ENCODE measurements around the gene RASAL2. TPM values are rescaled to one million over a fixed set of nuclear protein-coding genes. Genes with fewer than 3 reads are reported as not detected.

RASAL2 gene
- total RNA-seq, 3 donors from 2014 or later (not counting 1 experiment from before 2014, with no cell fraction given) = 0.16 to 0.23 TPM; not detected in 1

DNA sequence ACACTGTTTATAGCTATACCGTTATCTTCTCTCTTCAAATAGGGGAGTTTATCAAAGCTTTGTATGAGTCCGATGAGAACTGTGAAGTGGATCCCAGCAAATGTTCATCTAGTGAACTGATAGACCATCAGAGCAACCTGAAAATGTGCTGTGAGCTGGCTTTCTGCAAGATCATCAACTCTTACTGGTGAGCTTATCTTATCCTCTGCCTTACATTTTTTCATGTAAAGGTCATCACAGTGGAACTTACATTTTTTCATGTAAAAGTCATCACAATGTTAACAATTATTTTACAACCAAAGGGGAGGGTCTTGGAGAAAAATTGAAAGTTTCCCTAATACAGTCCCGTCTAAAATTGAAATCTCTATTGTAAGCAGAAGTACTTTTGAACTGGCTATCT, 357.6 kb downstream of the RASAL2 start:
- intact Hi-C loops (cut with micrococcal nuclease) = no loop called here
- TF ChIP-seq, protein P1, sequence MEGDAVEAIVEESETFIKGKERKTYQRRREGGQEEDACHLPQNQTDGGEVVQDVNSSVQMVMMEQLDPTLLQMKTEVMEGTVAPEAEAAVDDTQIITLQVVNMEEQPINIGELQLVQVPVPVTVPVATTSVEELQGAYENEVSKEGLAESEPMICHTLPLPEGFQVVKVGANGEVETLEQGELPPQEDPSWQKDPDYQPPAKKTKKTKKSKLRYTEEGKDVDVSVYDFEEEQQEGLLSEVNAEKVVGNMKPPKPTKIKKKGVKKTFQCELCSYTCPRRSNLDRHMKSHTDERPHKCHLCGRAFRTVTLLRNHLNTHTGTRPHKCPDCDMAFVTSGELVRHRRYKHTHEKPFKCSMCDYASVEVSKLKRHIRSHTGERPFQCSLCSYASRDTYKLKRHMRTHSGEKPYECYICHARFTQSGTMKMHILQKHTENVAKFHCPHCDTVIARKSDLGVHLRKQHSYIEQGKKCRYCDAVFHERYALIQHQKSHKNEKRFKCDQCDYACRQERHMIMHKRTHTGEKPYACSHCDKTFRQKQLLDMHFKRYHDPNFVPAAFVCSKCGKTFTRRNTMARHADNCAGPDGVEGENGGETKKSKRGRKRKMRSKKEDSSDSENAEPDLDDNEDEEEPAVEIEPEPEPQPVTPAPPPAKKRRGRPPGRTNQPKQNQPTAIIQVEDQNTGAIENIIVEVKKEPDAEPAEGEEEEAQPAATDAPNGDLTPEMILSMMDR (IDR thresholded peaks at IDR 0.05) = no peak
- Mint-ChIP-seq H3K4me1 (no peaks in the 10 kb centered on the region), H3K36me3 (no peaks in the 10 kb centered on the region), H3K27ac (no peak overlapping the region), H3K27me3 (ENCODE audit: low read depth in 2 of 2) (peaks cover 0 to 9% of the 10 kb centered on the region in 2 donors), H3K4me3 (no peak overlapping the region), H3K9me3 (peaks cover 0 to 4% of the 10 kb centered on the region in 2 donors)
- no peaks in the 10 kb centered on the region for H3K36me3 ChIP-seq (ENCODE audit: control insufficient read depth, insufficient read depth, low read length)
- H3K27me3 ChIP-seq (ENCODE audit: control insufficient read depth, insufficient read depth, low read length) = no peaks in the 10 kb centered on the region
- H3K4me1 ChIP-seq (ENCODE audit: control insufficient read depth, insufficient read depth, low read length) = no peaks in the 10 kb centered on the region
- no peak overlapping the region for H3K27ac ChIP-seq (ENCODE audit: low read length)
- H3K4me3 ChIP-seq (ENCODE audit: low read length) = no peak overlapping the region
- H3K9me3 ChIP-seq (ENCODE audit: control insufficient read depth, insufficient read depth, low read length) = no peaks in the 10 kb centered on the region
- DNase-seq (no peak), ATAC-seq (no peak)
- WGBS (ENCODE audit: insufficient coverage) = 92% methylated on average over 2 of the region's 3 CpGs

DNA sequence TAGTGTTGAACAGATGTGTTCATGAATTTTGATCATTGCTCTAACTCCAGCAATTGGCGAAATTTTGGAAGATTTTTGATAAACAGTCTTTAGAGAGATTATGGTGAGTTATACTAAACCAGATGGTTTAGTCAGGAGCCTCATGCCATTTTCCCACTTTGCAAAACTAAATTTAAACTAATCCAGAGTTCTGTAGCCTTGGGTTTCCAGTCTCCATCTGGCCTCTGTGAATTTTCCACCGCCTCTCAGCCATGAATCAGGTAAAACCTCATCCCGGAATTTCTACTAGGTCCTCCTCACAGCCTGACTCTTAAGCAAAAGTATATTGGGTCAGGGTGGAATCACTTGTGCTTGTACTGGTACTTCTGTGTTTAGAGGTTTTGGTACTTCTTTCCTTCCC, 358.1 kb downstream of the RASAL2 start:
- Mint-ChIP-seq H3K4me3 (no peak overlapping the region), H3K27me3 (ENCODE audit: low read depth in 2 of 2) (peaks cover 0 to 9% of the 10 kb centered on the region in 2 donors), H3K4me1 (no peaks in the 10 kb centered on the region), H3K36me3 (no peaks in the 10 kb centered on the region), H3K27ac (no peak overlapping the region), H3K9me3 (peaks cover 0 to 2% of the 10 kb centered on the region in 2 donors)
- Histone ChIP-seq H3K36me3 (ENCODE audit: control insufficient read depth, insufficient read depth, low read length) (no peaks in the 10 kb centered on the region), H3K9me3 (ENCODE audit: control insufficient read depth, insufficient read depth, low read length) (no peaks in the 10 kb centered on the region), H3K27me3 (ENCODE audit: control insufficient read depth, insufficient read depth, low read length) (no peaks in the 10 kb centered on the region), H3K27ac (ENCODE audit: low read length) (no peak overlapping the region), H3K4me1 (ENCODE audit: control insufficient read depth, insufficient read depth, low read length) (no peaks in the 10 kb centered on the region), H3K4me3 (ENCODE audit: low read length) (no peak overlapping the region)
- WGBS (ENCODE audit: insufficient coverage) = 88% methylated on average over 3 of the region's 3 CpGs
- intact Hi-C loops (cut with micrococcal nuclease) = no loop called here
- DNase-seq = no peak
- no peak for ATAC-seq
- TF ChIP-seq, protein P1 (IDR thresholded peaks at IDR 0.05) = no peak

GRCh38 chr1:178456472-178456871, 362.6 kb downstream of the RASAL2 start:
- TF ChIP-seq, protein P1 (IDR thresholded peaks at IDR 0.05) = no peak
- H3K9me3 Mint-ChIP-seq = no peaks in the 10 kb centered on the region
- ATAC-seq (no peak), DNase-seq (no peak)
- intact Hi-C loops (cut with micrococcal nuclease) = no loop called here
- no peak overlapping the region for H3K27ac Mint-ChIP-seq
- no peaks in the 10 kb centered on the region for H3K36me3 Mint-ChIP-seq
- H3K27me3 Mint-ChIP-seq (ENCODE audit: low read depth in 2 of 2) = no peaks in the 10 kb centered on the region
- H3K27ac ChIP-seq (ENCODE audit: low read length) = no peak overlapping the region
- H3K4me3 ChIP-seq (ENCODE audit: low read length) = no peak overlapping the region
- no peaks in the 10 kb centered on the region for H3K27me3 ChIP-seq (ENCODE audit: control insufficient read depth, insufficient read depth, low read length)
- WGBS (ENCODE audit: insufficient coverage) = 89% methylated on average over 13 of the region's 13 CpGs
- H3K4me1 Mint-ChIP-seq = no peaks in the 10 kb centered on the region
- no peaks in the 10 kb centered on the region for H3K36me3 ChIP-seq (ENCODE audit: control insufficient read depth, insufficient read depth, low read length)
- no peak overlapping the region for H3K4me3 Mint-ChIP-seq
- H3K4me1 ChIP-seq (ENCODE audit: control insufficient read depth, insufficient read depth, low read length) = no peaks in the 10 kb centered on the region
- no peaks in the 10 kb centered on the region for H3K9me3 ChIP-seq (ENCODE audit: control insufficient read depth, insufficient read depth, low read length)

DNA sequence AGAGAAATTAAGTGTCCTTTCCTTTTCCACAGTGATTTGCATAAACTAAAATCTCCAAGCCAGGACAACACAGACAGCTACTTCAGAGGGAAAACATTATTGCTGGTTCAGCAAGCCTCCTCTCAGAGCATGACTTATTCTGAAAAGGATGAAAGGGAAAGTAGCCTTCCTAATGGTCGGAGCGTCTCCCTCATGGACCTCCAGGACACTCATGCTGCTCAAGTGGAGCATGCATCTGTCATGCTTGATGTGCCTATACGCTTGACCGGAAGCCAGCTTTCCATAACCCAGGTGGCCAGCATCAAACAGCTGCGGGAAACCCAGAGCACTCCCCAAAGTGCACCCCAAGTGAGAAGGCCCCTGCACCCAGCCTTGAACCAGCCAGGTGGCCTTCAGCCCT, 363.7 kb downstream of the RASAL2 start:
- Histone ChIP-seq H3K27ac (ENCODE audit: low read length) (no peak overlapping the region), H3K27me3 (ENCODE audit: control insufficient read depth, insufficient read depth, low read length) (no peaks in the 10 kb centered on the region), H3K9me3 (ENCODE audit: control insufficient read depth, insufficient read depth, low read length) (no peaks in the 10 kb centered on the region), H3K36me3 (ENCODE audit: control insufficient read depth, insufficient read depth, low read length) (no peaks in the 10 kb centered on the region), H3K4me1 (ENCODE audit: control insufficient read depth, insufficient read depth, low read length) (no peaks in the 10 kb centered on the region), H3K4me3 (ENCODE audit: low read length) (no peak overlapping the region)
- intact Hi-C loops (cut with micrococcal nuclease) = no loop called here
- Mint-ChIP-seq H3K27ac (no peak overlapping the region), H3K9me3 (no peaks in the 10 kb centered on the region), H3K27me3 (ENCODE audit: low read depth in 2 of 2) (no peaks in the 10 kb centered on the region), H3K4me3 (no peak overlapping the region), H3K36me3 (no peaks in the 10 kb centered on the region), H3K4me1 (no peaks in the 10 kb centered on the region)
- DNase-seq (no peak), ATAC-seq (no peak)
- WGBS (ENCODE audit: insufficient coverage) = 93% methylated on average over 5 of the region's 5 CpGs
- TF ChIP-seq, protein P1 (IDR thresholded peaks at IDR 0.05) = no peak

Data from natural killer cell (primary cell).